HG02973 (cell line): Measurements from ENCODE around the gene NPLOC4.
A peak's percentile ranks its signal among the peaks of the same experiment; 100 is the strongest.
"Not testable (repeated sequence)": the region's sequence is repeated elsewhere in the genome, so short reads cannot be mapped to it uniquely, and the experiment has no call there.

Source experiments
- ATAC-seq: cut with Tn5 transposase; IDR thresholded peaks from one replicate; pipeline ENCODE4 v1.9.1; 2021; ENCODE audit warnings: moderate library complexity; ENCODE audit not compliant: unreplicated experiment

Gene NPLOC4

DNA sequence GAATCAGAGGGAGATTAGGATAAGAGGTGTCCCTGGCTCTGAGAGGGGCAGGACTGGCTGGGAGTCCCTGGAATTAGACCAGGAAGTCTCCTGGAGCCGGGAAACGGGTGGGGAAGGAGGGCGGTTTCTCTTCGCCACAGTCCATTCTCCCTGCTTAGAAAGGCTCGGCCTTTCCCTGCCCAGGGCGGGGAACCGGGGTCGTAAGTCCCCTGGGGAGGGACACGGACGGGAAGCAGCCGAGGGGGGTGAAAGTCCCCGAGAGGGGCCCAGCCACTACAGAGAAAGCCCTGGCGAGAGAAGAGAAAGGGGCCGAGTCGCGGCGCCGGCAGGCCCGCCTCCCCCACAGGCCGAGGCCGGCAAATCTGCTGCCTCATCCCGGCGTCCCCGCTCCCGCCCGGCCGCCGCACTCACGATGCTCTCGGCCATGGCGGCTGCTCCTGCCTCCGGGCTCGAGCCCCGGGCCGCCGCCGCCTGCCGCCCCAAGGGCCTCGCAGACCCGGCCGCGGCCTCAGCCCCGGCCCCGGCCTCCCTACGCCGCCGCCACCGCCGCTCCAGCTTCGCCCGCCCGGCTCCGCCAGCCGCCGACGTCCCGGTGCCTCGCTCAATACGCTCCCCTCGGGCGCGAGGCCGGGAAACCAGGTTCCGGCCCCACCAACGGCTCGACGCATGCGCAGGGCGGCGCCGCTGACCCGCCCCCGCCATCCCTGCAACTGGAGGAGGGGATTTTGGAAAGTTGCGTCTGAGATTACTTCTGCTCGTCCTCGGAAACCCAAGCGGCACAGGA lies at the start of gene NPLOC4, which contains the start of gene TSPAN10:
Gene NPLOC4 (minus strand): TSS at position 608 of the 784 bp plus-strand sequence. CDS start 182 bp downstream, at position 426.
Gene TSPAN10 (plus strand): TSS at position 692 of the 784 bp plus-strand sequence. CDS start 5,217 bp downstream, outside the sequence.
- peak; percentile 85 for ATAC-seq

DNA sequence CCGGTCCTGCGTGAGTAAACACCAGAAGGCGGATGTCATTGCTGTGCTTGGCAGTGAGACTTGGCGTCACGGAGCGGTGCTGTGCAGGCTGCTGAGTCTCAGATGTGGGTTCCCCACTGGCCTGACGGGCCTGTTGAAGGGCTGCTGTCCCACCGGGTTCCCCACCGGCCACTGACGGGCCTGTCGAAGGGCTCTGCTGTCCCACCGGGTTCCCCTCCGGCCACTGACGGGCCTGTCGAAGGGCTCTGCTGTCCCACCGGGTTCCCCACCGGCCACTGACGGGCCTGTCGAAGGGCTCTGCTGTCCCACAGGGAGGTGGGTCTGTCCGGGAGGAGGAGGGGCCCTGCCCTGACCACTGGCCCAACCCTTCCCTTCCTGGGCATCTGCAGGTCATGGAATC lies 49.7 kb upstream of the NPLOC4 start:
- ATAC-seq, result no peak

DNA sequence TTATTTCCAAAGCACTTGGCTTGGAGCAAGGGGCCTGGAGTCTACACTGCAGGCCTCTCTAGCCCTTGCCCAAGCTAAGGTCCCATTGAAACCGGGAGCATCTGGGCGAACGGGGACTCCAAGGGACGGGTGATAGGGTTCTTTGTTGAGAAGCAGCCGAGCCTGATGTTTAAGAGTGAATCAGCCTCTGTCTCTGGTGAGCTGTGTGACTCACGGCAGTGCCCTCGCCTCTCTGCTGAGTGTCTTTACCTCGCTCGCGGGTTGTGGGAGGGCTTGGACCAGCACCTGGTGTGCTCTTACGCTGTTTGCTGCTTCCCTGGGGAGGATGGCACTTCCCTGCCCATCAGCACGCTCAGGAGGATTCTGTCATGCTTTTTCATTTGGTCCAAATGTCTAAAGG lies 48.2 kb upstream of the NPLOC4 start:
- ATAC-seq, result no peak

DNA sequence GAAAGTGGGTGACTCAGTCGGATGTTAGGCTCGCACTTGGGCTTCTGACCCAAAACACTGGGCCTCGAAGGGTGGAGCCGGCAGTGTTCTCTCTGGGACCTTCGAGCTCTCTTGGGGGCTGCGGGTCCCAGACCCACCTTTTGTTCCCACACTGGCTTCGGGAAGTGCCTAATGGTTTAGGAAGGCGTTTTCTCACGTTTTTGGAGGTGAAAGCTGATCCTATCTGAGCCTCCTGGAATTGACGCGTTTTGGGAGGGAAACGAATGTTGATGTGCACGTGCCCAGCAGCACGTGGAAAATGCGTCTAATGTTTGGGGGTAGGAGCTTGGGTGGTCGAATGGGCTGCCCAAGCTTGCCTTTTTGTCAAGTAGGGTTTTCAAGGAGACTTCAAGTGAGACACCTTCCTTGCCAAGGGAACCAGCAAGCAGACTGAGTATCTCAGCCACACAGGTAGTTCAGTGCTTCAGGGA lies 47.6 kb upstream of the NPLOC4 start:
- peak; percentile 1 for ATAC-seq

DNA sequence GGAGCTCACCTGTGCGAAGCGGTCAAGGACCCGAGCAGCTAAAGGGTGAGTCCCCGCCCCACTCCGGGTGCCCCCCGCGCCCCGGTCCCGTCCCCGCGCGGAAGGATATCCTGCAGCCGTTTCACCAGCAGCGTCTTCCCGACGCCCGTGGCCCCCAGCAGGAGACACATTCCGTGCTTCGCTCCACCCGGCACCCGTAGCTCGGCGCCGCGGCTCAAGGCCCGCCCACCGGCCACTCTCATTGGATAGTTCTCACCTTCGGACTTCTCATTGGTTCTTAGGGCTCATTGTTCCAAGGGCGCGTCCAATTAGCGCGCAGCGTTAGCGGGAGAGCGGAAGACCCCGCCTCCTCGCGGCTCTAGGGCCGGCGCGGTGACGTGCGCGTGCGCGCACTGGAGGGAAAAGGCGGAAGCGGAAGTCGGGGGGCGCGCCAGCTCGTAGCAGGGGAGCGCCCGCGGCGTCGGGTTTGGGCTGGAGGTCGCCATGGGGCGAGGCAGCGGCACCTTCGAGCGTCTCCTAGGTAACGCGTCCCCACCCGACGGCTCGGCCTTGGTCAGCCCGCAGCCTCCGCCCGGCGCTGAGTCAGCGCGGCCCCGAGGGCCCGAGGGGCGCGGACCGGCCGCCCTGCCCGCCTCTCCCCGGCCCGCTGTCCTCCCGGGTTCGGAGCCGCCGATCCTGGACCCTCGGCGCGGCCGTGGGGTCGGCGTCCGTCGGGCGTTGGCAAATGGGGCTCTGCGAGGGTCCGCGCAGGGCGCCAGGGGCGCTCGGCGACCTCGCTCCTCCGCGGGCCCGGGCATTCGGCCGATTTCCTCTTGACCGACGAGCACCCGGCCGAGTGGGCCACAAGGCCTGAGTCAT lies 46.9 kb upstream of the NPLOC4 start, which contains the start of the genes ARL16 and HGS:
Gene ARL16 (minus strand): TSS at position 214 of the 858 bp plus-strand sequence. CDS start 44 bp downstream, at position 170.
Gene HGS (plus strand): TSS at position 428 of the 858 bp plus-strand sequence. CDS start 56 bp downstream, at position 484.
- ATAC-seq, result peak; percentile 79

DNA sequence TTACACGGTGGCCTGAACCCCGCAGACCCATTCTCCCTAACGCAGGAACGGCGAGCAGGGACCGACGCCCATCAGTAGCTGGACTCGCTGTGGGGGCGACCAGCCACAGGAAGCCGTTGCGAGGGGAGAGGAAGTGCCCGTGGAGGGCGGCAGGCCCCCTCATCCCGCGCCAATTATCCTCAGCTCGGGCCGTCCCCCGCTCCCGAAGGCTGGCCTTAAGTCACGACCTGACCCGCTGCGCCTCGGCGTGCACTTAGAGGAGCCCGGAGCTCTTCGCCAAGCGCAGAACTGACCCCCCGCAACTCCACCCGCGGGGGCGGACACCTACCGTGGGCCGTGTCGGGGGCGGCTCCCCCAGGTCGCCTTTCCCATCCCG lies 46.3 kb upstream of the NPLOC4 start:
- ATAC-seq, result peak; percentile 7

DNA sequence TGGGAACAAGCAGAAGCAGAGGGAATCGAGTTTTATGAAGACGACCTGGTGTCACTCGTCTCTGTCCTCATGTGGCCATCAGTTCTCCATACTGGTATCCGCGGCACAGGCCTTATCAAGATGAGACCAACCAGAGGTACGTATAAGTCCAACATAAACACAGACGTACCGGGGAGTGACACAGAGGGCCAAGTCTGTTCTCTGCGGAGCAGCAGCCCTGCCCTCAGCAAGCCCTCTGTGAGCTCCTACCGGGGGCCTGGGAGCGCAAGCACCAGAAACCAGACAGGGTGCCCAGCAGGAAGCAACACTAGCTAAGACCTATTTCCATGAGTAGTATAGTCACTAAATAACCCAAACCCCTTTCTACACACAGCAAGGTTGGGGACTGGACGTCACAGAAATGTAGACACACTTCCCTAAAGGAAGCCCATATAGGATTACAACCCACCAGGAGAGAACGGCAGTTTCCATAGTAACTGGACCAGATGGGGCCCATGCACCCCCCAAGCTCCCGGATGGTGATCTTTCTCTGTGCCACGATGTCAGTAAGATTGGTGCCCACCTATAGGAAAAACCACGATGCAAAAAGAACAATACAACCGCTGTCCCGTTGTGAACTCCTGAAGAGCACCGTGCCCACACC lies 45.8 kb upstream of the NPLOC4 start:
- no peak for ATAC-seq

DNA sequence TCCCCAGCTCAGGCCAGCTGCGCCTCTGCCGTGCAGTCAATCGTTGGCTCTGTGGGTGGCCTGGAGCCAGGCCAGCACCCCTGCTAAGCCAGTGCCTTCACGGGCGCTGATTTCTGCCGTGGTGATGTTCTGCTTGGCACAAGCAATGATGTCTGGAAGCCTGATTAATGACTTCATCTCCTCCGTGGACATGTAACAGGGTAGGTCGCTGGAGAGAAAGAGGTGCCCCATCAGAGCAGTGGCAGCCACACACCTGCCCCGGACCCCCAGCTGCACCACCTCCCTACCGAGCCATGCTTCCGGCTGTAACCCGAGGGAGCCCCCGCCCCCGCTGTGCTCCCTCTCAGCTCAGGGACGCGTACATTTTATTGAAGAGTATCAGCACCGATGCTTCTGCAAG lies 44.8 kb upstream of the NPLOC4 start:
- ATAC-seq, result no peak

DNA sequence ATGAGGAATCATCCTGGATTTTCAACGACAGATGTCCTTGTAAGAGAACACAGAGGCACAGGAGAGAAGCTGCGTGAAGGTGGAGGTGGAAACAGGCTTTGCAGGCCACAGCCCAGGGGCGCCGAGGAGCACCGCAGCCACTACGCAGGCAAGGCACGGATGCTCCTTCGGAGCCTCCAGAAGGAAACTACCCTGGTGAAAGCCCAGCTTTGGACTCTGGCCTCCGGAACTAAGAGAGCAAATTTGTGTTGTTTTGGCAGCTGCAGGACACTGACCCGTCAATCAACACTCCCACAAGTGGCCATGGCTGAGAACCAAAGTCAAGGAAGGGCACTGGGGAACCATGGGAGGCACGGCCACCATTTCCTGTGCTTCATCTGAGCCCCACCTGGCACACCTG lies 43.2 kb upstream of the NPLOC4 start:
- no peak for ATAC-seq

DNA sequence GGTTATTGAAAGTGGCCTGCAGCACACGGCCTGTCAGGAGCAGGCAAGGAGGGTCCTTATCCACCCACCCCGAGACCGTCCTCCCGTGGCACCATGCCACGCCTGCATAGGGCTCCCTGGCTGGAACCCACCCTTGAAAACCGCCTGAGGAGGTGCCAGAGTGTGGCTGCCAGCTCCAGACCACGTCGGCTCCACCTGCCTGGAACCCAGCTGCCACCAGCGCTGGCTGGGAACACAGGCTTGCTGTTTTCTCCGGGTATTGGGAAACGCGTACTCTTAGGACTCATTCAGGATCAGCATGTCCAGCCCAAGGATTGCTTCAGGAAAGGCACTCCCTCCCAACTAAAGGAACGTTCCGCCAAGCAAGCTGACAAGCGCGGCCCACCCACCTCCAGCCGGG lies 40.0 kb upstream of the NPLOC4 start:
- ATAC-seq, result no peak

DNA sequence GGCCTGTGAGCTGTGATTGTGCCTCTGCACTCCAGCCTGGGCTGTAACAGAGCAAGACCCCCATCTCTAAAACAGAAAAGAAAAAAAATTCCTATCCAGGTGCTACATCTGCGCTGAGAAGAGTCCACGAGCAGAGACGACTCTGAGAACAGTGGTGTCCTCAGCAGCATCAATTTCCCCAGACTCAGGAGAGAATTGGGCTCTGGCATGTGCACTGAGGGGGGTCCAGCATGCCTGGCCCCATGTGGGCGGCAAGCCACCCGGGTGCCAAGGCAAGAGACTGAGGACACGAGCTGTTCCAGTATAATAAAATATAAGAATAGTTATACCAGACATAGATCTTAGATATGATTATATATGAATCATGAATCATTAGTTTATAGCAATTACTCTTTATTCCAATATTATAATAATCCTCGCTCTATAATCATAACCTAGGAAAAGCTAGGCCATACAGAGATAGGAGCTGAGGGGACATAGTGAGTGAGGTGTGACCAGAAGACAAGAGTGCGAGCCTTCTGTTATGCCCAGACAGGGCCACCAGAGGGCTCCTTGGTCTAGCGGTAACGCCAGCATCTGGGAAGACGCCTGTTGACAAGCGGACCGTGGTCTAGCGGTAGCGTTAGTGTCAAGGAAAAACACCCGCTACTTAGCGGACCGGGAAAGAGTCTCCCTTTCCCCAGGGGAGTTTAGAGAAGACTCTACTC lies 38.8 kb upstream of the NPLOC4 start:
- not testable (repeated sequence) for ATAC-seq

DNA sequence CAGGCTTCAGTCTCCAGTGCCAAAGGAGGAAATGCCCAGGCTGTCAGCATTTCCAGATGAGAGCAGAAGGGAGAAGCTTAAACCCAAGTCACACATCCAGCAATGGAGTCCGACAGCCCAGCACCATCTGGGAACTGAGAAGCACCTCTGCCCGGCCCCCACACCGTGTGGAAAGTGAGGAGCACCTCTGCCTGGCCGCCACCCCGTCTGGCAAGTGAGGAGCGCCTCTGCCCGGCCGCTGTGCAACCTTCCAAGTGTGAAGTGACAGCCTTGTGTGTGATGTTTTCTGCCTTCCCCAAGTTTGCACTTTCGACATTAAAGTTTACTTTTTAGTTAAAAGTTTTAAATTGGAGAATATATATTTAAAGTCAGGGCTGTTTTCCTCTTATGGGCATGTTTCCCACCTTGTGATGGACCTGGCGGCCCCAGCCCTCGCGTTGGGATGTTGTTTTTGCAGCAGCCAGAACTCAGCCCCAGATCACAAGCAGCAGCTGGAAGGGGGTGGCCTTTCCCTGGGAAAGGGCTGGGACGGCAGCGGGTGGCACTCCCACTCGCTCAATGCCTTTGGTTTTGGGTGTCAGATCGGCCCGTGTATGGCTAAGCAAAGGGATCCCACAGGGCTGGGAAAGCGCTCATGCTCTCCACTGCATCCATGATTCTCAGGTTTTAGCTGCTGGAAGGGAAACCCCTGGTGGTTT lies 36.8 kb upstream of the NPLOC4 start:
- no peak for ATAC-seq

DNA sequence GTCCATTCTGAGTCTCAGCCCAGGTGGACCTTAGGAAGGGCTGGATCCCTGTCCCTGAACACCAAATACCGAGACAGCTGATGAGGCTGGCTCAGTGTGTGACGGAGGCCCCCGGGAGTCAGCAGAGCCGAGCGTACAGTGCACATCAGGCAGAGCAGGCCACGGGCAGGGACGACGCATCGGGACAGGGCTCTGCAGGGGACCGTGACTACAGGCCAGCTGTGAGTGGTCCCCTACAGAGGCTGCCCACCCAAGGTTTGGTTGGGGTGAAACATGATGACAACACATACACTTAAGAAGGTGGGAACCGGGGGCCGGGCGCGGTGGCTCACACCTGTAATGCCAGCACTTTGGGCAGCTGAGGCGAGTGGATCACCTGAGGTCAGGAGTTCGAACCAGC lies 36.0 kb upstream of the NPLOC4 start:
- no peak for ATAC-seq

DNA sequence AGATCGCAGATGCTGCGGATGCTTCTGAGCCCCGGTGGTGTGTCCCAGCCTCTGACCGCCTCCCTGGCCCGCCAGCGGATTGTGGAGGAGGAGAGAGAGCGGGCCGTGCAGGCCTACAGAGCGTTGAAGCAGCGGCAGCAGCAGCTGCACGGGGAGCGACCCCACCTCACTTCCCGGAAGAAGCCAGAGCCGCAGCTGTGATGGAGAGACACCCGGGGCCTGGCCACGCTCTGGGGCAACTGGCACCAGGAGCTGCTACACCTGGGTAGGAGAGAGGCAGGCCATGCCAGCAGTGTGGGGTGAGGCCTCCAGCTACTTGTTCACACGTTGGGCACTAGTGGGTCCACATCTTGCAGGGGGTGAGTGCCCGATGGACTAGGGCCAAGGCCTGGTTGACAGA lies 35.6 kb upstream of the NPLOC4 start:
- no peak for ATAC-seq

DNA sequence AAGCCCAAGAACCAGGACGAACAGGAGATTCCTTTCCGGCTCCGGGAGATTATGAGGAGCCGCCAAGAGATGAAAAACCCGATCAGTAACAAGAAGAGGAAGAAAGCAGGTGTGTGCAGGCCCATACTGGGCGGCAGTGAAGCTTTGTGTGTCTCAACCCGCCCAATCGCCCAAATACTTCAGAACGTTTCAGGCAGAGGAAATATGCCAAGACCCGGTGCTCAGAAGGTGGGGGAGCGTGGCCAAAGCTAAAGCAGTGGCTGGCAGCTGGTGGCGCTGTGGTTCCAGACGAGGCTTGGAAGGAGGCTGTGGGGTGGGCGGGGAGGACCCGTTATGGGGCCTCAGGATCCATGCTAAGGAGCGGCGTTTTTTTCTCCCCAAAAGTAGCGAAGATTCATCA lies 30.8 kb upstream of the NPLOC4 start:
- ATAC-seq, result no peak

DNA sequence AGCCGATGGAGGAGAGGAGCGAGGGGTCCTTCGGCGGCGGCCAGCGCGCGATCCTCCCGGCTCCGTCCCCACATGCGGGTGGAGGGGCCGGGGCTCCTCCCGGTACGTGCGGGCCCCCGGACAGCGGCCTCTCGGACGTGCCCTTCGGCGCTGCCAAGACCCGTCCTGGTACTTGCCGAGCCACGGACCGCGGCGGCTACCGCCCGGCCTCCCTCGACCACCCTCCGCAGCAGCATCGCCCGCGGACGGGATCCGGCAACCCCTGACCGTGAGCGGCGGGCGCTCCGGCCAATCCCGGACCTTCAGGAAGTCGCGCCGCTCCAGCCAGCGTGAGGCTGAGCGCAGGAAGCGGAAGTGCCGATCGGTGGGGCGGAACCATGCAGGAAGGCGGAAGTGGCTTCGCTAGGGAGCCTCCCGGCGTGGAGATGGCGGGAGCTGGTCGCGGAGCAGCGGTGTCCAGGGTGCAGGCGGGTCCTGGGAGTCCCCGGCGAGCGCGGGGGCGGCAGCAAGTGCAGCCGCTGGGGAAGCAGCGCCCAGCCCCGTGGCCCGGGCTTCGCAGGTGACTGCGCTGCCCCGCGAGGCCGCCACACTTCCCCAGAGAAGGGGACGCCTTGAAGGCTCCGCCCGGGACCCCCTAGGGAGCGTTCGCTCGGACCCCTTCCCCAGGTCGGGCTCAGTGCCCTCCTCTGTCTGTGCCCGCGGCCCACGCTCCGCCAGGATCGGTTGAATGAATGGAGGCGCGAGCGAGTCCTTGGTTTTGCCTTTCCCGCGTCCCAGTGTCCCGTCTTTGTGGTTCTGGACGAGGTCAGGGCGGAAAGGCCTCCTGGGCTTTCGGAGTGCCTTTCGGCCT lies 29.7 kb upstream of the NPLOC4 start, which contains the start of the genes CCDC137 and OXLD1:
Gene CCDC137 (plus strand): TSS at position 396 of the 850 bp plus-strand sequence. CDS start 30 bp downstream, at position 426.
Gene OXLD1 (minus strand): TSS at position 264 of the 850 bp plus-strand sequence. CDS start 28 bp downstream, at position 236.
- ATAC-seq, result peak; percentile 80

DNA sequence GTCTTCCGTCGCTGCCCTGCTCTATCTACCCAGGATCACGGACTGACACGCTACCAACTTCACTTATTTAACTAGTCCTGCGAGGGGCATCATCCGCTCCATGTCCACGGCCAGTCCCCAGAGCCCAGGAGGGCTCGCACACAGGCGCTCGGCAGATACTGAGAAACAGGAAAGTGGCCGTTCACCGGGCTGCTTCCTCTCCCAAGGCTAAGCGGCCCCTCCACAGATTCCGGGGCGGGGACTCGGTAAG lies 29.1 kb upstream of the NPLOC4 start:
- ATAC-seq, result no peak

DNA sequence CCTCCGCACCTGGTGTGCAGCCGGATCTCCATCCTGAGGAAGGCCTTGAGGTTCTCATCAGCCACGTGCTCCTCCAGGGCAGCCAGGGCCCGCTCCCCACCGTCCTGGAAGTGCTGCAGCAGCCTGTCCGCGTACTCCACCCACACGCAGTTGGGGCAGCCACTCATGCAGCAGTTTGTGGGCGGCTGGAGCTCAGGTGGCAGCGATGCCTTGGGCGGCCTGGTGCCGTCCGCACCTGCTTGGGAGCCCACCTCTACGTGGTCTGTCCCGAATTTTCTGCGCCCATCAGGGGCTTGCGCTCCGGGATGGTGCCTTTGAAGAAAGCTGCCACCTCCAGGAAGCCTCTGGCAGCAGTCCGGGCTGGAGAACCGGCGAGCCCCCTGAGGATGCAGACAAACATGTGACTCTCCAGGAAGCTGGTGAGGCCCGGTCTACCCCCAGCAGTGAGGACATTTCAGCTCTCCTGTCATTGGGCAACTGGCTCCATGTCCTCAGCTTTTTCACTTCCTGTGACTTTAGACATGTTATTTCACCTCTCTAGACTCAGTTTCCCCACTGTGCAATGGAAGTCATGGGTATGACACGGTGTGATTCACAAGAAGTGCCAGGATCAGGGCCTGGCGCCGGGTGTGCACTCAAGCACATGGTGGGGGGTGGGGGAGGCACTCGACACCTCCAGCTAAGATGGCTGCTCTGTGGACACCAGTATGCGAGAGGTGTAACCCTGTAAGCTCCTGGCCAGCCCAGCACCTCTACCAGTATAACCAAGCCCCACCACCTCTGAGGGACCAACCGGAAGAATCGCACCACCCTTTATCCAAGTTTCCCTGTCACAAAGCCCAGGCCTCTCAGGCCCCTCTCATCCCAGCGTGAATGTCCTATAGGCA lies 28.5 kb upstream of the NPLOC4 start:
- ATAC-seq, result no peak
